Amygdala (tissue), 56 donors: ENCODE data around the gene EDAR.

Experiments
- DNase-seq, 56 donors: peaks; one replicate each; lab custom pipeline; 2025; lab: John Stamatoyannopoulos, UW

The EDAR gene

DNA sequence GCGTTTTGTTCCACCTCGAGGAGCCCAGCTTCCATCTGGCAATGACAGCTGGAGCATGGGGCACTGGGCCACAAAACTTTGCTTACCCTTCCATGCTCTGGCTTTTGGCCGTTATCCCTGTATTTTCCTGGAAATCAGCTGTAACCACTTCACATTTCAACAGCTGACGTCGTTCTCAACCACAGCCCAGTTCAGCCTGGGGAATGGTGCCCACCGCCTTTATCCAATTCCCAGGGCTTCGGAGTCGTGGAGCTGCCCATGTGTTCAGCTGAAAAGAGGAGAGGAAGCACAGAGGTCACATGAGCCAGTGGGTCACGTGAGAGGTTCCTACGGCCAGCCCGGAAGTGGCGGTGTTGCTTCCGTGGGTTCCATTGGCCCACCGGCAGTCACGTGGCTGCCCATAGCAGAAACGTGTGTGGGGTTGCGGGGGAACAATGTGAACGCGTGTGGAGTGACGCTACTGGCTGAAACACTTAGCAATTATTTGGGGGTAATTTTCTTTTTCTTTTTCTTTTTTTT is 16.7 kb upstream of the EDAR start:
- peak in 34 of 56 donors; percentile 1 to 73 (median 22) for DNase-seq

- DNase-seq, result no peak
Measured at GRCh38 chr2:109001201-109001600, 12.2 kb upstream of the EDAR start.

- DNase-seq, result no peak
Measured at GRCh38 chr2:109000738-109001137, 11.7 kb upstream of the EDAR start.

DNA sequence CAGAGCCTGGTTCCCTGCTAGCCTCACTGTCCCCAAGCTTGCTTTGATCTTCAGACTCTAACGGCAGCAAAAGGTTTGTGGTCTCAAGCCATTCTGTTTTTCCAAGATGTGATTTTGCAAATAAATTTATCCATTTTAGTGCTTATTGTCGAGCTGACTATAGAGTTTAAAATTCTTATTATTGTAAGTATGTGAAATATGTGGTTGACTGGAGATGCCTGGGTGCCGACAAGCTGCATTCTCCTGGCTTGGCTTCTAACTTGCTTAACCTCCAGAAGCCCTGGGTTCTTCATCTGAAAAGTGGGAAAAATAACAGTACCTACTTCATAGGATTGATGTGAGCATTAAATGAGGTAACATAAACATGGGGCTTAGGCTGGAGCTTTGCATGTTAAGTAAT is 9.9 kb upstream of the EDAR start:
- no peak for DNase-seq

- DNase-seq, result no peak
Measured at GRCh38 chr2:108994178-108994577, 5.2 kb upstream of the EDAR start.

DNA sequence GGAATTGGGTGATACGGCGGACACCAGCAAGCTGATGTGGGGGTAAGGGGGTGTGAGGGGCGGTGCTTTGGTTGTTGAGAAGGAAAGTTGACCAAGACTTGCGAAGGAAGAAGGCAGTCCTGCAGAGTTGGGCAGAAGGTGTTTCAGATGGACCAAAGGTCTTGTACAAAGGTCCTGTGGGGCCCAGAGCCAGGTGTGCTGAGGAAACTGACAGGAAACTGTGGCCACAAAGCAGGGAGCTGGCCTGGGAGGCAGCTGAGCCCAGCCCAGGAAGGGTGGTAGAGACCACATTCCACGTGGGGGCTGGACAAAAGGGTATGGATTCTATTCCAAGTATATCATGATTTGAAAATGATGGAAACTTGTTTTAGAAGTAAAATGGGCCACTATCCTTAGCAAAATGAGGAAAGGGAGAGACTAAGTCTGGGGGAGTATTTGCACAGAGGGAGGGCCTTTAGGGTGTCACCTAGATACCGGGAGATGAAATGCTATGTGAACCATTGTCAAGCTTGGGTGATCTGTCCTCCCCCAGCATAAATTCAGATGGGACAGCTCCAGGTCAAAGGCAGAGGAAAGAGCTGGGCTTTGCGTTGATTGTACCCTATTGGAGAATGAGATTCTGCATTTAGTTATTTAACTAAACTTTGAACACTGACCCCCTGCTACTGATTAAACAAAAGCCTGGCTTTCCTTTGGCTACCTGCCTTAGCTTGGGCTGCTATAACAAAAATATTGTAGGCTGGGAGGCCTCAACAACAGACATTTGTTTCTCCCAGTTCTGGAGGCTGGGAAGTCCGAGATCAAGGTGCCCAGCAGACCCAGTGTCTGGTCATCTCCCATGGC is 4.3 kb upstream of the EDAR start:
- no peak for DNase-seq

DNA sequence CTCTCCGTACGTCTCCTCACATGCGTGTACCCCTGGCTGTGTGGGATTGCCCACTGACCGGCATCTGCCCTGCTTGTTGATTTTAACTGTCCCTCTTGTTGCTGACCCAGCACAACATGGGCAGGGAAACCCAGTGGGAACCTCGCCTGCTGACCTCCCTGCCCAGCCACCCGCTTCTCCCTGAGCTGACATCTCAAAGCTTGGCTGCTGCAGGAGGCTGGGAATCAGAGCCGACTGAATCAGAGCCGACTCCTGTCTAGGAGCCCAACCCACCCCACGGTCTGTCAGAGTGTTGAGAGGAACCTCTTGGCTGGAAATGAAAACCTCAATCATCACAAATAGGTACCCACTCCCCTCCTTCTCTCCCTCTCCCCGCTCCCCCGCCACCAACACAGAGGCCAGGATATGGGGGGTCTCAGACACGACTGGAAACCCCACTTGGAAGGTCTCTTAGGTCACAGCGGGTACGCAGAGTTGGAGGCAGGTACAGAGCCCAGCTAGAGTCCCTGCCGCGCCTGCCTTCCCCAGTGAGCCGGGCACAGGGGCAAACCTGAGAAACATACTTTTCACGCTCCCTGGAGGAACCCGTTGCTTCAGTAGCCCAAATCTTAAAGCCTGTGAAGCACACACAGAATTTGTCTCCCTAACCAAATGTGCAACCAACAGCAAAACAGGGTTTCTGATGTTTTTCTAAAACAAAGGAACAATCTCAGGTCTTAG is 784 bp downstream of the EDAR start:
- DNase-seq, result no peak

DNA sequence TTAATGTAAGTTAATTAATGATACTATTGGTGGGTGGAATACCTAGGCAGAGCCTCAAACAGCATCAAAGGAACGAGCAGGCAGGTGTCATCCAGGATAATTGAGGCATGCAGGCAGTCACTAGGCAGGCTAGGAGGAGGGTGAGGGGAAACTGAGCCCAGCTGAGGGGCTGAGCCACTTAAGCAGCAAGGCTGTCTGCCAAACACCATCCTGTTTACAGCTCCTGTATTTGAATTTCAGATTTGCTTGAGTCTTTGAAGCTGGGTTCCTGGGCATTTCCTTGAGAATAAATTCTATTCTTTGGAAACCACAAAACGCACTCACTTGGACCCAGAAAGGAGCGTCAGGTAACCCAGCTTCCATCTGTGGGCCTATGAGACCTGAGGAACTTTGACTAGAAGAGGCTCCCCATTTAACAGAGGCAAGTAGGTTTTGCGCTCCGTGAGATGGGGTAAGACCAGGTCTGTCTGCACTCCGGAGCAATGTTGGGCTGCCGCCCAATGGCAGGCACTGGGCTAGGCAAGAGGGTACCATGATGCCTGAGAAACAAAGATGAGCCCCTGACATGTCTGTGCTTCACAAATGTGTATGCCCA is 2.0 kb downstream of the EDAR start:
- no peak for DNase-seq

DNA sequence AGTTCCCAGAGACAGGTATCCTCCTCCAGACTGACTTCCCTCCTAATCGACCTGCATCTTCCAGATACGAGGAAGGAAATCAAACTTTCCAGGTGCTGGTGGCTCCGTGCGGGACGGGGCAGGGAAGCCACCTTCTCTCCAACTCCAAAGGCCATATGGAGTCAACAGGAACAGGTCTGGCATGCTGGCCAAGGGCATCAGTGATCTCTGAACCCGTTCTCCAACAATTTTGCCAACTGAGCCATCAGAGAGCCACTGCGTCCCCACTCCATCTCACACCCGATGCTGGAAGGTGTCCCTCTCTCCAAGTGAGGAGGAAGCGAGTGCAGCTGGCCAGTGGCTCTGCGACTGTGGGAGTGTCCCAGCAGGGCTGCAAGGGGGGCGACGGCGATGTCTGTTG is 5.4 kb downstream of the EDAR start:
- no peak for DNase-seq

GRCh38 chr2:108983061-108983460 is 6.0 kb downstream of the EDAR start:
- no peak for DNase-seq

DNA sequence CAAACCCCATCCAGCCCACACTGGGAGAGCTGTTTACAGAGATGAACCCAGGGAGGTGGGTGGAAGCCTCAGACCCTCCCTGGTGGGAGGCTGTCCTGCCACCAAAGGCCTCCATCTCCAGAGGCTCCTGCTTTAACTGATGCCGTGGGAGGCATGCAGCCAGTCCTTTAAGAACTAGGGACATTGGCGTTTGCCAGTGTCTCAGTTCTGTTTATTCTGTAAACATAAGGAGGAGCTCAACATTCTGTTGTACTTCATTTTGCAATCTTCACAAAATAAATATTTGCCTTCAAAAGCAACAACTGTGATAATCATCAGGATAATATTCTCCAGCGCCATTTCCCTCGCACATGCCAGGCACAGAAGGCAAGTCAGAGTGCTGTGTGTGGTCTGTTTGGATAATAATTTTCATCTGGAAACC is 6.8 kb downstream of the EDAR start:
- no peak for DNase-seq

DNA sequence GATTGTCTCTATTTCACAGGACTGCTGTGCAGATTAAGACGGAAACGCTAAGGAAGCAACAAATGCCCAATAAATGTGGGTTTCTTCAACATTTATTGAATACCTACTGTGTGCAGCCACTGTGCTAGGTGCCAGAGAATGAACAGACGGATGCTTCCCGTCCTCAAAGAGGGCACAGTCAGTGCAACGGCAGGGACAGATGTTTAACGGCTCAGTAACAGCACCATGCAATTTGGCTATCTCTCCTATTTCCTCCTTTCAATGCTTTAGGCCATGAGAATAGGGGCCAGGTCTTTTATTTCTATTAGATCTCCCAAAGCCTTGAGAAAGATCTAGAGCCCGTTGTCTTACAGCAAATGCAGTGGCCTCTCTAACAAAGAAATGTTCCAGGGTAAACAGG is 7.2 kb downstream of the EDAR start:
- no peak for DNase-seq

DNA sequence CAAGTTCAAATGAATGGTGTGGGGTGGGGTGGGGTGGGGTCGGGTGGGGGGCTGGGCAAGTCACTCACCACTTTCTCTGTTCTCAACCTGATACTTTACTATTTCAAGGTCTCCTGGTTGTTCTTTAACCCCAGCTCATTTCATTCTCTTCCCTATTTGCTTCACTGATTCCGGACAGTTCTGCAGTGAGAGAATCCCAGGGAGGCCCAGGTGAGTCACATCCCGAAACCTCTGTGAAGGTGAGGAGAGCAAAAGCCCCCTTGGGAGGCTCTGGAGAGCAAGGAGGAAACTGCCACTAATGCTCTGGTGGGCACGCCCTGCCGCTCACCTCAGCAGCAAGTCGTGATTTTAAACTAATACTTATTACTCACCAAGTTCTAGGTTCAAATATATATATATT is 8.9 kb downstream of the EDAR start:
- no peak for DNase-seq

GRCh38 chr2:108979461-108979860 is 9.6 kb downstream of the EDAR start:
- DNase-seq, result no peak

GRCh38 chr2:108978709-108979111 is 10.3 kb downstream of the EDAR start:
- no peak for DNase-seq

DNA sequence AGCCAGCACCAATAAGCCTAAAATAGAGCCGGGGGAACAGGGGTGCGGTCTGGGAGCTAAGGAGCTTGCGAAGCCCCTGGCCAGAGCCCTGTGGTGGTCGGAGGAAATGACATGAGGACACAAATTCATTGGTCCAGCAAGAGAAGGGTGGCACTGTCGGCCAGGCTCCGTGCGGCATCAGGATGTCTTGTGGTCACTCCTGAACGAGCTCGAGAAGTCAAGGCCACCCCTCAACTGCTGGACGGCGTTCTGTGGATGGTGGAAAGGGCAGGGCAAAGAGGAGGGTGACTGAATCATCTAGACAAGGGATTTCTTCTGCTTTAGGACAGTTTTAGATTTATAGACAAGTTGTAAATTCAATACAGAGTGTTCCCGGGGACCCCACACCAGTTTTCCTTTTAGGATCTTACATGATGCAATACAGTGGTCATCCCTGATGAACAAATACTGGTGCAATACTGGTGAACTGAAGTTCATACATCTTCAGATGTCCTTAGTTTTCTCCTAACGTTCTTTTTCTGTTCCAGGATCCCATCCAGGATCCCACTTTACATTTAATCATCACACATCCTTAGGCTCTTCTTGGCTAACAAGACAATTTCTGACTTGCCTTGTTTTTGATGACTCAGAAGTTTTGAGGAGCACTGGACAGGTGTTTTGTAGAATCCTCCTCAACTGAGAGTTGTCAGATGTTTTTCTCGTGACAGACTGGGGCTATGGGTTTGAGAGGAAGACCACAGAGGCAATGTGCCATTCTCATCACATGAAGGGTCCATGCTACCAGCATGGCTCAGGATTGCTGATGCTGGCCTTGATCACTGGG is 13.2 kb downstream of the EDAR start:
- DNase-seq, result no peak

GRCh38 chr2:108974674-108975073 is 14.3 kb downstream of the EDAR start:
- DNase-seq, result no peak

GRCh38 chr2:108972663-108973062 is 16.4 kb downstream of the EDAR start:
- no peak for DNase-seq

GRCh38 chr2:108971661-108972566 is 17.1 kb downstream of the EDAR start:
- DNase-seq, result no peak
